ENCODE measurements around the gene TMEM184B.

The TMEM184B gene

GRCh38 chr22:38271927-38272372 is 860 bp downstream of the TMEM184B start:
- no peak for DNase-seq

GRCh38 chr22:38271101-38271500 is 1.7 kb downstream of the TMEM184B start:
- DNase-seq = no peak

GRCh38 chr22:38270091-38270992 is 2.5 kb downstream of the TMEM184B start:
- DNase-seq = no peak

- DNase-seq = no peak
Observed at GRCh38 chr22:38269466-38269865, 3.3 kb downstream of the TMEM184B start.

GRCh38 chr22:38267086-38267485 is 5.7 kb downstream of the TMEM184B start:
- no peak for DNase-seq

GRCh38 chr22:38266120-38266519 is 6.7 kb downstream of the TMEM184B start:
- DNase-seq = no peak

GRCh38 chr22:38264322-38264843 is 8.4 kb downstream of the TMEM184B start:
- no peak for DNase-seq

GRCh38 chr22:38262051-38262795 is 10.6 kb downstream of the TMEM184B start:
- DNase-seq = no peak

- DNase-seq = no peak
Observed at GRCh38 chr22:38260761-38261681, 11.8 kb downstream of the TMEM184B start.

GRCh38 chr22:38259370-38259769 is 13.4 kb downstream of the TMEM184B start:
- no peak for DNase-seq

GRCh38 chr22:38258895-38259294 is 13.9 kb downstream of the TMEM184B start:
- no peak for DNase-seq

GRCh38 chr22:38257650-38258250 is 15.1 kb downstream of the TMEM184B start:
- no peak for DNase-seq

- no peak for DNase-seq
Observed at GRCh38 chr22:38257181-38257580, 15.6 kb downstream of the TMEM184B start.

- no peak for DNase-seq
Observed at GRCh38 chr22:38255697-38256096, 17.1 kb downstream of the TMEM184B start.

- DNase-seq = no peak
Observed at GRCh38 chr22:38251341-38251692, 21.5 kb downstream of the TMEM184B start.

- no peak for DNase-seq
Observed at GRCh38 chr22:38250643-38251340, 22.0 kb downstream of the TMEM184B start.

- no peak for DNase-seq
Observed at GRCh38 chr22:38249803-38250642, 22.8 kb downstream of the TMEM184B start.

GRCh38 chr22:38249301-38249700 is 23.5 kb downstream of the TMEM184B start:
- no peak for DNase-seq

- no peak for DNase-seq
Observed at GRCh38 chr22:38248280-38248679, 24.5 kb downstream of the TMEM184B start.

- DNase-seq = no peak
Observed at GRCh38 chr22:38247713-38248112, 25.1 kb downstream of the TMEM184B start.

GRCh38 chr22:38246692-38247091 is 26.1 kb downstream of the TMEM184B start:
- DNase-seq = no peak

Measured in NCI-H1048 (cell line).